IMR-90 (cell line): ENCODE measurements around the gene AXL. TPM values are rescaled to one million over a fixed set of nuclear protein-coding genes. Genes with fewer than 3 reads are reported as not detected.

ENCODE experiments used
- ATAC-seq: fragments of 200-7000 bp; cut with Tn5 transposase; 2 replicates; pipeline ENCODE4 v1.9.1; 2020; ENCODE audit warnings: low read depth, mild to moderate bottlenecking, moderate library complexity
- BruUV-seq: library from RNA; stranded (reverse); fragments of 400-500 nt; replicated peaks from 2 replicates; lab custom pipeline; 2021; lab: Mats Ljungman, UMichigan
- CTCF ChIA-PET: fragments of 300-600 bp; formaldehyde crosslinking; extraction: SDS; loops from one replicate; lab custom pipeline; 2021; ENCODE audit warnings: antibody characterized with exemption; lab: Yijun Ruan, JAX
- POLR2A ChIA-PET: fragments of 300-600 bp; sonication (Branson Sonifier 250); formaldehyde crosslinking; loops from one replicate; lab custom pipeline; 2022; ENCODE audit warnings: antibody characterized with exemption; ENCODE audit not compliant: unreplicated experiment; lab: Charles Lee
- DNase-seq: peaks from one replicate; pipeline ENCODE4 v3.0.0; 2013
- H2AFZ ChIP-seq: replicated peaks from 2 replicates; pipeline ENCODE3; 2013; ENCODE audit warnings: low read length, mild to moderate bottlenecking; ENCODE audit not compliant: poor library complexity
- H2AK5ac ChIP-seq: 2 replicates; pipeline ENCODE4 v1.6.1; 2013; ENCODE audit warnings: low read depth, low read length, inconsistent platforms
- H2AK9ac ChIP-seq: replicated peaks from 2 replicates; pipeline ENCODE3; 2013; ENCODE audit warnings: mild to moderate bottlenecking, low read depth, low read length, moderate library complexity; ENCODE audit not compliant: poor library complexity
- H2BK120ac ChIP-seq: 2 replicates; pipeline ENCODE4 v1.6.1; 2013; ENCODE audit warnings: low read depth, low read length, inconsistent platforms
- H2BK15ac ChIP-seq: 3 replicates; pipeline ENCODE4 v1.6.1; 2013; ENCODE audit warnings: low read depth, low read length, inconsistent platforms
- H2BK20ac ChIP-seq: 2 replicates; pipeline ENCODE4 v1.6.1; 2013; ENCODE audit warnings: low read depth, mild to moderate bottlenecking, inconsistent platforms, low read length, moderate library complexity
- H2BK5ac ChIP-seq: 2 replicates; pipeline ENCODE4 v1.6.1; 2013; ENCODE audit warnings: mild to moderate bottlenecking, low read depth, low read length, inconsistent platforms; ENCODE audit not compliant: poor library complexity, severe bottlenecking
- H3K14ac ChIP-seq: replicated peaks from 2 replicates; pipeline ENCODE4 v1.6.1; 2013; ENCODE audit warnings: low read depth, low read length, inconsistent platforms
- H3K18ac ChIP-seq: 2 replicates; pipeline ENCODE4 v1.6.1; 2013; ENCODE audit warnings: low read depth, low read length, control low read depth
- H3K23ac ChIP-seq: 2 replicates; pipeline ENCODE4 v1.6.1; 2013; ENCODE audit warnings: low read depth, low read length, inconsistent platforms
- H3K27ac ChIP-seq: 2 replicates; pipeline ENCODE4 v1.5.1; 2013; ENCODE audit warnings: mild to moderate bottlenecking, control low read depth, low read length; ENCODE audit not compliant: insufficient read depth
- H3K27me3 ChIP-seq: 2 replicates; pipeline ENCODE4 v1.6.1; 2013; ENCODE audit warnings: low read length; ENCODE audit not compliant: control insufficient read depth, insufficient read depth
- H3K36me3 ChIP-seq: 2 replicates; pipeline ENCODE4 v1.6.1; 2013; ENCODE audit warnings: low read length, mixed read lengths; ENCODE audit not compliant: control insufficient read depth, insufficient read depth
- H3K4ac ChIP-seq: 2 replicates; pipeline ENCODE4 v1.6.1; 2013; ENCODE audit warnings: low read depth, low read length, inconsistent platforms
- H3K4me1 ChIP-seq: 2 replicates; pipeline ENCODE4 v1.6.1; 2013; ENCODE audit warnings: low read length, mixed read lengths; ENCODE audit not compliant: control insufficient read depth, insufficient read depth
- H3K4me2 ChIP-seq: 2 replicates; pipeline ENCODE4 v1.6.1; 2013; ENCODE audit warnings: low read depth, mild to moderate bottlenecking, control low read depth, low read length, moderate library complexity
- H3K4me3 ChIP-seq: 2 replicates; pipeline ENCODE4 v1.5.1; 2013; ENCODE audit warnings: low read depth, mild to moderate bottlenecking, control low read depth, low read length, moderate library complexity; ENCODE audit not compliant: insufficient read depth
- H3K56ac ChIP-seq: 2 replicates; pipeline ENCODE4 v1.6.1; 2013; ENCODE audit warnings: low read length, inconsistent platforms; ENCODE audit not compliant: insufficient read depth; ENCODE audit errors: extremely low read depth
- H3K79me1 ChIP-seq, 2 experiments: 2 replicates each; pipeline ENCODE4 v1.6.1; 2013; ENCODE audit warnings: low read length in 2 of 2, inconsistent platforms in 1 of 2, low read depth in 1 of 2
- H3K9ac ChIP-seq: 2 replicates; pipeline ENCODE4 v1.6.1; 2013; ENCODE audit warnings: low read depth, low read length, control low read depth
- H3K9me1 ChIP-seq: 2 replicates; pipeline ENCODE4 v1.6.1; 2013; ENCODE audit warnings: low read length, inconsistent platforms; ENCODE audit not compliant: insufficient read depth
- H3K9me3 ChIP-seq: 2 replicates; pipeline ENCODE4 v1.6.1; 2013; ENCODE audit warnings: low read length; ENCODE audit not compliant: control insufficient read depth, insufficient read depth
- H4K20me1 ChIP-seq: 2 replicates; pipeline ENCODE4 v1.6.1; 2013; ENCODE audit warnings: low read length, inconsistent platforms; ENCODE audit not compliant: insufficient read depth
- H4K5ac ChIP-seq: 2 replicates; pipeline ENCODE4 v1.6.1; 2013; ENCODE audit warnings: mild to moderate bottlenecking, low read depth, low read length, control low read depth
- H4K8ac ChIP-seq, 2 experiments: 2 replicates each; pipeline ENCODE4 v1.6.1; 2013; ENCODE audit warnings: low read depth in 2 of 2, low read length in 2 of 2, control low read depth in 1 of 2, inconsistent platforms in 1 of 2
- H4K91ac ChIP-seq: 2 replicates; pipeline ENCODE4 v1.6.1; 2013; ENCODE audit warnings: low read depth, low read length, inconsistent platforms; ENCODE audit not compliant: insufficient read depth
- CEBPB ChIP-seq: IDR thresholded peaks from 2 replicates; pipeline ENCODE4 v1.6.1; 2012; ENCODE audit warnings: low read depth, low read length, improper control_type of control experiment
- CHD1 ChIP-seq: IDR thresholded peaks from 2 replicates; pipeline ENCODE4 v1.6.1; 2012; ENCODE audit warnings: low read depth, low read length, improper control_type of control experiment
- FOS ChIP-seq: fragments of 150-350 bp; IDR thresholded peaks from 2 replicates; pipeline ENCODE4 v1.6.1; 2016; ENCODE audit warnings: low read depth, low read length
- NFE2L2 ChIP-seq: fragments of 150-350 bp; IDR thresholded peaks from 2 replicates; pipeline ENCODE4 v1.6.1; 2016; ENCODE audit warnings: low read depth, mild to moderate bottlenecking, low read length
- RFX5 ChIP-seq: IDR thresholded peaks from 2 replicates; pipeline ENCODE4 v1.8.0; 2012; ENCODE audit warnings: low read depth, mild to moderate bottlenecking, low read length, moderate library complexity
- SMC3 ChIP-seq: fragments of 150-350 bp; IDR thresholded peaks from 2 replicates; pipeline ENCODE4 v1.6.1; 2016; ENCODE audit warnings: low read depth, mild to moderate bottlenecking, antibody characterized with exemption, low read length, moderate library complexity
- WGBS, 2 experiments: methylation state at CpG; one replicate each; pipeline versions ENCODE4 v1.1.5 to v1.1.7; 2013; ENCODE audit warnings: missing lambda C conversion rate in 2 of 2; ENCODE audit not compliant: insufficient read length in 1 of 2; ENCODE audit errors: extremely low coverage in 2 of 2; 5-methylcytosine and 5-hydroxymethylcytosine counted together
- dilution Hi-C: fragments of 300-500 bp; cut with HindIII; formaldehyde crosslinking; loops from one replicate; pipeline ENCODE4 v1.14.3; 2018; ENCODE audit warnings: low sequenced_read_pairs; ENCODE audit not compliant: unreplicated experiment
- in situ Hi-C: fragments of 300-500 bp; cut with MboI; formaldehyde crosslinking; loops from 3 replicates; pipeline ENCODE4 v1.14.3; 2019; ENCODE audit warnings: low sequenced_read_pairs, inconsistent platforms, mixed read lengths
- intact Hi-C: fragments of 100-400 bp; cut with micrococcal nuclease; formaldehyde crosslinking; loops from 2 replicates; pipeline ENCODE4 v1.10.0; 2022
- polyA plus RNA-seq, 3 experiments: library from polyadenylated mRNA; depleted of rRNA; stranded (reverse); fragments of >200 nt; gene quantifications; 2 replicates each; pipeline ENCODE4 v1.2.3, GENCODE V29; 2012; ENCODE audit warnings: low replicate concordance in 1 of 3
- total RNA-seq: library from RNA; depleted of rRNA; stranded (reverse); fragments of >200 nt; gene quantifications from 2 replicates; pipeline ENCODE4 v1.2.3, GENCODE V29; 2012
- TF ChIP-seq, protein P1 (sequence below): fragments of 150-350 bp; IDR thresholded peaks from 2 replicates; pipeline ENCODE4 v1.6.1; 2017; ENCODE audit warnings: mild to moderate bottlenecking, antibody characterized with exemption, low read length, low read depth
- TF ChIP-seq, protein P2 (sequence below): fragments of 150-350 bp; IDR thresholded peaks from 2 replicates; pipeline ENCODE4 v1.6.1; 2016; ENCODE audit warnings: low read depth, mild to moderate bottlenecking, low read length, moderate library complexity, borderline replicate concordance

The AXL gene
- total and polyA plus RNA-seq, 2 of the 4 experiments (the other 2 are of a cell fraction): 212 to 466 TPM

DNA sequence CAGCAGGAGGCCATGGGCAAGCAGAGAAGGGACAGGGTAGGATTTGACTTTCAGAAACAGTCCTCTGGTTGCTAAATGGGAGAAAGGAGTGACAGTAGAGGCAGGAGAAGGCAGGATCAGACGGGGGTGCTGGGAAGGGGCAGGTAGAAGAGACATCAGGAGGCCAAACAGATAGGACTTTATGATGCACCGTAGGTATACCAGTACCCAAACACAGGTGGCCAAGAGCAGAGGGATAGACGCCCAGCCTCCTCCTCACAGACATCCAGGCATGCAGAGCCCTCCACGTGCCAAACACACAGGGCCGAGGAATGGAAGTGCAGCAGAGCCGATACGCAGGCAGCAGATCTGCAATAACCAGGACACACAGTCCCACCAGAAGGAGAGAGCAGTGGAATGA is 1.3 kb upstream of the AXL start:
- H2BK120ac ChIP-seq: peak overlapping the region; percentile 54
- ATAC-seq: no peak
- H3K4me3 ChIP-seq: no peak overlapping the region
- peaks cover 16% of the 10 kb centered on the region; the same call in 1 of the 2 replicates for H3K9me1 ChIP-seq
- BruUV-seq: no TSS peak
- peak overlapping the region; percentile 99 for H3K4ac ChIP-seq
- H2BK5ac ChIP-seq: peak overlapping the region; percentile 3
- peak overlapping the region; percentile 48; the same call in 1 of the 2 replicates for H3K14ac ChIP-seq
- H2AFZ ChIP-seq: no peak overlapping the region
- peaks cover 0 to 34% of the 10 kb centered on the region in 2 experiments; a peak in 3 of 4 replicates for H3K79me1 ChIP-seq
- in situ Hi-C loops (no loop called here), dilution Hi-C loops (no loop called here), intact Hi-C loops (loop anchor here (5.0 kb wide), 1 partner anchor 95 kb away; the partner anchor contains the start of gene CCDC97)
- H3K36me3 ChIP-seq: peaks cover 21% of the 10 kb centered on the region
- no peak overlapping the region for H3K56ac ChIP-seq
- POLR2A ChIA-PET: no interaction called here
- no peaks in the 10 kb centered on the region for H3K9me3 ChIP-seq
- H3K9ac ChIP-seq: no peak overlapping the region
- H2AK5ac ChIP-seq: peak overlapping the region; percentile 96
- H3K23ac ChIP-seq: peak overlapping the region; percentile 83; the same call in 1 of the 2 replicates
- peaks cover 23% of the 10 kb centered on the region for H3K4me1 ChIP-seq
- no peak overlapping the region for H3K27ac ChIP-seq
- H3K18ac ChIP-seq: no peak overlapping the region
- H4K20me1 ChIP-seq: peaks cover 3% of the 10 kb centered on the region; the same call in 1 of the 2 replicates
- no peak for DNase-seq
- H4K5ac ChIP-seq: no peak overlapping the region
- peak overlapping the region; percentile 3; the same call in 1 of the 2 replicates for H2BK20ac ChIP-seq
- H4K91ac ChIP-seq: peak overlapping the region; percentile 55
- no peaks in the 10 kb centered on the region for H3K27me3 ChIP-seq
- peak overlapping the region; percentile 23 for H2AK9ac ChIP-seq
- WGBS, 2 experiments: 33% methylated on average over 1 of the region's 7 CpGs; no CpG with 5 or more reads in 1 of the 2 experiments
- CTCF ChIA-PET: no interaction called here
- TF ChIP-seq RFX5: no peak
- no peak for TF ChIP-seq NFE2L2
- TF ChIP-seq, protein P1, sequence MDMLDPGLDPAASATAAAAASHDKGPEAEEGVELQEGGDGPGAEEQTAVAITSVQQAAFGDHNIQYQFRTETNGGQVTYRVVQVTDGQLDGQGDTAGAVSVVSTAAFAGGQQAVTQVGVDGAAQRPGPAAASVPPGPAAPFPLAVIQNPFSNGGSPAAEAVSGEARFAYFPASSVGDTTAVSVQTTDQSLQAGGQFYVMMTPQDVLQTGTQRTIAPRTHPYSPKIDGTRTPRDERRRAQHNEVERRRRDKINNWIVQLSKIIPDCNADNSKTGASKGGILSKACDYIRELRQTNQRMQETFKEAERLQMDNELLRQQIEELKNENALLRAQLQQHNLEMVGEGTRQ: no peak
- TF ChIP-seq FOS: no peak
- TF ChIP-seq CHD1: no peak
- TF ChIP-seq, protein P2, sequence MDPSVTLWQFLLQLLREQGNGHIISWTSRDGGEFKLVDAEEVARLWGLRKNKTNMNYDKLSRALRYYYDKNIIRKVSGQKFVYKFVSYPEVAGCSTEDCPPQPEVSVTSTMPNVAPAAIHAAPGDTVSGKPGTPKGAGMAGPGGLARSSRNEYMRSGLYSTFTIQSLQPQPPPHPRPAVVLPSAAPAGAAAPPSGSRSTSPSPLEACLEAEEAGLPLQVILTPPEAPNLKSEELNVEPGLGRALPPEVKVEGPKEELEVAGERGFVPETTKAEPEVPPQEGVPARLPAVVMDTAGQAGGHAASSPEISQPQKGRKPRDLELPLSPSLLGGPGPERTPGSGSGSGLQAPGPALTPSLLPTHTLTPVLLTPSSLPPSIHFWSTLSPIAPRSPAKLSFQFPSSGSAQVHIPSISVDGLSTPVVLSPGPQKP: no peak
- no peak for TF ChIP-seq SMC3
- TF ChIP-seq CEBPB: no peak
- peak overlapping the region in 1 of 2 experiments; percentile 84; a peak in 2 of 4 replicates for H4K8ac ChIP-seq
- peak overlapping the region; percentile 48; the same call in 2 of the 3 replicates for H2BK15ac ChIP-seq
- H3K4me2 ChIP-seq: no peak overlapping the region
